GM12878 (cell line): ENCODE measurements around the gene FOXJ3. TPM values are rescaled to one million over a fixed set of nuclear protein-coding genes. Genes with fewer than 3 reads are reported as not detected.

Experiments used
- ATAC-seq: fragments of 200-7000 bp; cut with Tn5 transposase; 3 replicates; pipeline ENCODE4 v1.9.1; 2020; ENCODE audit warnings: mild to moderate bottlenecking, moderate library complexity
- BruUV-seq: library from RNA; stranded (reverse); fragments of 400-500 nt; replicated peaks from 2 replicates; lab custom pipeline; 2021; lab: Mats Ljungman, UMichigan
- CTCF ChIA-PET: fragments of 300-600 bp; sonication (Branson Sonifier 250); formaldehyde crosslinking; extraction: SDS; loops from one replicate; lab custom pipeline; 2021; ENCODE audit warnings: inconsistent platforms; lab: Yijun Ruan, JAX
- POLR2A ChIA-PET: fragments of 350-600 bp; formaldehyde crosslinking; extraction: SDS; loops from one replicate; lab custom pipeline; 2021; ENCODE audit warnings: inconsistent platforms; lab: Charles Lee
- RAD21 ChIA-PET: fragments of 300-600 bp; sonication (Branson Sonifier 250); formaldehyde crosslinking; loops from one replicate; lab custom pipeline; 2023; ENCODE audit warnings: antibody characterized with exemption; ENCODE audit not compliant: unreplicated experiment; lab: Charles Lee
- SMC1A ChIA-PET: fragments of 300-600 bp; sonication (Branson Sonifier 250); formaldehyde crosslinking; loops from one replicate; lab custom pipeline; 2023; ENCODE audit not compliant: unreplicated experiment, uncharacterized antibody; lab: Charles Lee
- DNase-seq: peaks from one replicate; pipeline ENCODE4 v3.0.0-alpha.2; 2011; ENCODE audit warnings: low read depth, low spot score
- FAIRE-seq: peaks from 3 replicates; lab custom pipeline; 2011; peaks lifted over from hg19 to GRCh38; lab: Jason Lieb, UNC
- H2AFZ ChIP-seq: 2 replicates; pipeline ENCODE4 v1.6.0; 2011; ENCODE audit warnings: low read depth, low read length, control low read depth; ENCODE audit not compliant: control insufficient read depth
- H3K27ac ChIP-seq: 2 replicates; pipeline ENCODE4 v1.5.1; 2011; ENCODE audit warnings: control low read depth; ENCODE audit not compliant: control insufficient read depth, insufficient read depth
- H3K27me3 ChIP-seq, 2 experiments: replicated peaks in 1 of 2; 2 replicates each; pipeline versions ENCODE4 v1.6.0 to v1.6.1; 2011; ENCODE audit warnings: low read length in 1 of 2; ENCODE audit not compliant: control insufficient read depth in 2 of 2, insufficient read depth in 2 of 2
- H3K36me3 ChIP-seq, 2 experiments: 2 replicates each; pipeline ENCODE4 v1.5.1; 2011; ENCODE audit warnings: low read length in 1 of 2; ENCODE audit not compliant: control insufficient read depth in 2 of 2, insufficient read depth in 2 of 2
- H3K4me1 ChIP-seq: 2 replicates; pipeline ENCODE4 v1.6.1; 2011; ENCODE audit warnings: mild to moderate bottlenecking, low read length, moderate library complexity, mixed read lengths; ENCODE audit not compliant: control insufficient read depth, insufficient read depth
- H3K4me2 ChIP-seq: 2 replicates; pipeline ENCODE4 v1.6.0; 2011; ENCODE audit warnings: control low read depth; ENCODE audit not compliant: control insufficient read depth, insufficient read depth
- H3K4me3 ChIP-seq: fragments of 200-600 bp; sonication (generic); 2 replicates; pipeline ENCODE4 v1.5.1; 2016
- H3K79me2 ChIP-seq: 2 replicates; pipeline ENCODE4 v1.6.0; 2011; ENCODE audit warnings: low read length; ENCODE audit not compliant: control insufficient read depth, insufficient read depth
- H3K9ac ChIP-seq: 2 replicates; pipeline ENCODE4 v1.8.0; 2011; ENCODE audit warnings: low read length, control low read depth, mixed read lengths; ENCODE audit not compliant: control insufficient read depth, insufficient read depth
- H3K9me3 ChIP-seq: replicated peaks from 3 replicates; pipeline ENCODE4 v1.5.1; 2011; ENCODE audit warnings: mild to moderate bottlenecking, low read length; ENCODE audit not compliant: control insufficient read depth, insufficient read depth
- H4K20me1 ChIP-seq: 2 replicates; pipeline ENCODE4 v1.6.0; 2011; ENCODE audit not compliant: control insufficient read depth, insufficient read depth
- NFXL1 ChIP-seq: fragments of 450-650 bp; IDR thresholded peaks from 2 replicates; pipeline ENCODE4 v1.6.1; 2017; ENCODE audit warnings: antibody characterized with exemption, mild to moderate bottlenecking, borderline replicate concordance
- NR2C1 ChIP-seq: fragments of 450-650 bp; IDR thresholded peaks from 2 replicates; pipeline ENCODE4 v1.6.1; 2017; ENCODE audit warnings: antibody characterized with exemption, mild to moderate bottlenecking, moderate library complexity
- POLR2A ChIP-seq: IDR thresholded peaks from 2 replicates; pipeline ENCODE4 v1.6.1; 2011; ENCODE audit warnings: low read depth, mild to moderate bottlenecking, low read length
- RB1 ChIP-seq: fragments of 450-650 bp; formaldehyde crosslinking; IDR thresholded peaks from 2 replicates; pipeline ENCODE4 v1.6.1; 2017; ENCODE audit warnings: mild to moderate bottlenecking, borderline replicate concordance
- RCOR1 ChIP-seq: conservative IDR thresholded peaks from 2 replicates; pipeline ENCODE4 v1.6.1; 2012; ENCODE audit warnings: low read depth, low read length, improper control_type of control experiment
- RFX5 ChIP-seq: IDR thresholded peaks from 2 replicates; pipeline ENCODE4 v1.6.1; 2011; ENCODE audit warnings: low read depth, low read length, improper control_type of control experiment
- ZNF24 ChIP-seq: fragments of 450-650 bp; IDR thresholded peaks from 2 replicates; pipeline ENCODE4 v1.6.1; 2017; ENCODE audit warnings: antibody characterized with exemption, mild to moderate bottlenecking
- WGBS: methylation state at CpG from one replicate; pipeline ENCODE4 v1.1.6; 2016; ENCODE audit warnings: low lambda C conversion rate; ENCODE audit not compliant: insufficient replicate concordance, insufficient coverage; ENCODE audit errors: missing lambda C conversion rate; 5-methylcytosine and 5-hydroxymethylcytosine counted together
- in situ Hi-C: fragments of 300-500 bp; cut with MboI; formaldehyde crosslinking; loops from 9 replicates; pipeline ENCODE4 v1.14.3; 2018; ENCODE audit warnings: mixed read lengths
- intact Hi-C: fragments of 100-400 bp; cut with micrococcal nuclease; formaldehyde crosslinking; loops from one replicate; pipeline ENCODE4 v1.14.2; 2022; ENCODE audit not compliant: unreplicated experiment
- polyA plus RNA-seq, 11 experiments: library from polyadenylated mRNA; depleted of rRNA in 4 of 11; unstranded in 6 of 11; stranded (reverse) in 5 of 11; fragments of >200 nt; fragmentation: Nextera tagmentation in 4 of 11; fragmentation: Illumina TruSeq in 1 of 11; extraction: Ambion mirVana in 4 of 11; extraction: Trizol in 1 of 11; gene quantifications; 1 replicate in 1 of 11; 2 replicates in 10 of 11; pipeline versions ENCODE4 v1.2.1 to v1.2.3, GENCODE V29; 2011 to 2016; ENCODE audit warnings: inconsistent platforms in 2 of 11, missing spikeins in 2 of 11, low read depth in 1 of 11
- total RNA-seq, 4 experiments: library from RNA; depleted of rRNA in 3 of 4; stranded (reverse); fragments of >200 nt in 3 of 4; fragmentation: Illumina TruSeq in 1 of 4; extraction: Trizol in 1 of 4; gene quantifications; 2 replicates each; pipeline versions ENCODE4 v1.2.1 to v1.2.3, GENCODE V29; 2013 to 2021
- TF ChIP-seq, protein P1 (sequence below): fragments of 450-650 bp; IDR thresholded peaks from 2 replicates; pipeline ENCODE4 v1.6.1; 2017; ENCODE audit warnings: low read depth, mild to moderate bottlenecking, moderate library complexity

FOXJ3 gene
- total and polyA plus RNA-seq, 10 of the 15 experiments (the other 5 are each of a cell fraction or from before 2014, with no cell fraction given), result 9.5 to 54.2 (median 24.7) TPM

DNA sequence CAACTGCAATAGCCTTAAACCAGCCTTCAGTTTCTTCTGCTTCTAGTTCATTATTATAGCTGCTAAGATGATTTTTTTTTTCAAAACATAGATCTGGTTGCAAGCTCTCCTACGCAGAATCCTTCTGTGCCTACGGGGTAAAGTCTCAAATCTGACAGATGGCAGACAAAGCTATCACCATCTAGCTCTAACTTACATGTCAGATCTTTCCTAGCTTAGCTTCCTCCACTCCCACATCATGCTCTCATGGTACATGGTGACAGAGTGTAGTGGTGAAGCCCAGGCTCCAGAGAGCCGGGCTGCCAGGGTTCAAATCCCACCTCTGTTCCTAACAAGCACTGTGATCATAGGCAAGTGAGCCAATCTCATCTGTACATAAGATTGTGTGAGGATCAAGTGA, 206.1 kb downstream of the FOXJ3 start:
- no peak for DNase-seq
- no peaks in the 10 kb centered on the region for H3K9me3 ChIP-seq
- WGBS, result 0% methylated on average over 3 of the region's 3 CpGs
- in situ Hi-C loops, result no loop called here
- H2AFZ ChIP-seq, result no peak overlapping the region
- TF ChIP-seq RFX5, result no peak
- TF ChIP-seq, all 136 proteins: peak for 0
- no peak overlapping the region for H3K27ac ChIP-seq
- H3K4me1 ChIP-seq, result no peaks in the 10 kb centered on the region
- no peak overlapping the region for H3K9ac ChIP-seq
- SMC1A ChIA-PET, result no interaction called here
- RAD21 ChIA-PET, result no interaction called here
- POLR2A ChIA-PET, result no interaction called here
- ATAC-seq (no peak), FAIRE-seq (no peak)
- no peaks in the 10 kb centered on the region for H4K20me1 ChIP-seq
- H3K4me3 ChIP-seq, result no peak overlapping the region
- H3K27me3 ChIP-seq, result no peaks in the 10 kb centered on the region
- H3K79me2 ChIP-seq, result no peaks in the 10 kb centered on the region
- intact Hi-C loops, result no loop called here
- no peak overlapping the region for H3K4me2 ChIP-seq
- H3K36me3 ChIP-seq, result no peaks in the 10 kb centered on the region
- BruUV-seq, result no TSS peak
- CTCF ChIA-PET, result interaction anchor here (1.0 to 1.1 kb wide), 2 partner anchors 18 to 45 kb away, joined by 3 read pairs; no protein-coding TSS in a partner anchor

DNA sequence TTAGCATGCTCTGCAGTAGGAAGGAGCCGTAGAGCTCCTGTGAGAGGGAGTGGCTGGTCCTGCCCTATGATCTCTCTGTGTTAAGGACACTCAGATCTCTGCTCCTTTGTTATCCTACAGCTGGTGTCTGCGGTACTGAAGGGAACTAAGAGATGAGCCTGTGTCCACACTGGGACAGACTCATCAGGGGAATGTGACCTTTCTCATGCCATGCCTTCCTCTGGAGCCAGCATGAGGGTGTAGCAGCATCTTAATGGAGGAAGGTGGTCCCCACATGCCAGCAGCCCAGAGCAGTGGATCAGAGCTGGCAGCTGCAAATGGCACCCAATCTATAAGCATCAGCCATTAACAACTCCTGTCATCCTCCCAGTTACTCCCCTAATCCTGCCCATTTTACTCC, 206.5 kb downstream of the FOXJ3 start:
- no peak for DNase-seq
- H3K4me3 ChIP-seq, result no peak overlapping the region
- H3K9ac ChIP-seq, result no peak overlapping the region
- no peak for FAIRE-seq
- no peaks in the 10 kb centered on the region for H4K20me1 ChIP-seq
- TF ChIP-seq RB1 (no peak), ZNF24 (no peak), NR2C1 (no peak), RCOR1 (no peak), POLR2A (no peak), NFXL1 (no peak), RFX5 (no peak)
- TF ChIP-seq, protein P1, sequence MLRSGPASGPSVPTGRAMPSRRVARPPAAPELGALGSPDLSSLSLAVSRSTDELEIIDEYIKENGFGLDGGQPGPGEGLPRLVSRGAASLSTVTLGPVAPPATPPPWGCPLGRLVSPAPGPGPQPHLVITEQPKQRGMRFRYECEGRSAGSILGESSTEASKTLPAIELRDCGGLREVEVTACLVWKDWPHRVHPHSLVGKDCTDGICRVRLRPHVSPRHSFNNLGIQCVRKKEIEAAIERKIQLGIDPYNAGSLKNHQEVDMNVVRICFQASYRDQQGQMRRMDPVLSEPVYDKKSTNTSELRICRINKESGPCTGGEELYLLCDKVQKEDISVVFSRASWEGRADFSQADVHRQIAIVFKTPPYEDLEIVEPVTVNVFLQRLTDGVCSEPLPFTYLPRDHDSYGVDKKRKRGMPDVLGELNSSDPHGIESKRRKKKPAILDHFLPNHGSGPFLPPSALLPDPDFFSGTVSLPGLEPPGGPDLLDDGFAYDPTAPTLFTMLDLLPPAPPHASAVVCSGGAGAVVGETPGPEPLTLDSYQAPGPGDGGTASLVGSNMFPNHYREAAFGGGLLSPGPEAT, result no peak
- CTCF ChIA-PET, result interaction anchor here (1.0 kb wide), 1 partner anchor 45 kb away, joined by 3 read pairs; no protein-coding TSS in a partner anchor
- in situ Hi-C loops, result no loop called here
- SMC1A ChIA-PET, result interaction anchor here (1.0 kb wide), 1 partner anchor 10 kb away, joined by 4 read pairs; no protein-coding TSS in a partner anchor
- no peak overlapping the region for H3K4me2 ChIP-seq
- H3K4me1 ChIP-seq, result no peaks in the 10 kb centered on the region
- H3K9me3 ChIP-seq, result no peaks in the 10 kb centered on the region
- BruUV-seq, result no TSS peak
- H2AFZ ChIP-seq, result no peak overlapping the region
- 45% methylated on average over 2 of the region's 2 CpGs for WGBS
- H3K36me3 ChIP-seq, result no peaks in the 10 kb centered on the region
- RAD21 ChIA-PET, result no interaction called here
- no peak for ATAC-seq
- POLR2A ChIA-PET, result no interaction called here
- H3K27me3 ChIP-seq, result no peaks in the 10 kb centered on the region
- no peak overlapping the region for H3K27ac ChIP-seq
- intact Hi-C loops, result no loop called here
- no peaks in the 10 kb centered on the region for H3K79me2 ChIP-seq
